Measurements from ENCODE around the gene SEC23IP.
"Not testable (repeated sequence)": the region's sequence is repeated elsewhere in the genome, so short reads cannot be mapped to it uniquely, and the experiment has no call there.

SEC23IP gene

GRCh38 chr10:119889201-119889600 is 3.3 kb upstream of the SEC23IP start:
- not testable (repeated sequence) for H3K4me3 ChIP-seq (replicated peaks; ENCODE audit: low read depth, low read length); DNase-seq (ENCODE audit: extremely low read depth, low read depth)

- H3K4me3 ChIP-seq (replicated peaks; ENCODE audit: low read depth, low read length); DNase-seq (ENCODE audit: extremely low read depth, low read depth): not testable (repeated sequence)
These were observed 2.2 kb upstream of the SEC23IP start for GRCh38 chr10:119890307-119890706.

GRCh38 chr10:119891849-119892187 is 712 bp upstream of the SEC23IP start:
- not testable (repeated sequence) for DNase-seq (ENCODE audit: extremely low read depth, low read depth)
- H3K4me3 ChIP-seq (replicated peaks; ENCODE audit: low read depth, low read length): peak overlapping the region; percentile 100

GRCh38 chr10:119893074-119893473 is 544 bp downstream of the SEC23IP start:
- TF ChIP-seq CTCF (IDR thresholded peaks at IDR 0.05; ENCODE audit: low read depth, low read length, missing control alignments): no peak
- no peak for DNase-seq (ENCODE audit: extremely low read depth, low read depth)
- peak overlapping the region; percentile 100 for H3K4me3 ChIP-seq (replicated peaks; ENCODE audit: low read depth, low read length)

- H3K4me3 ChIP-seq (replicated peaks; ENCODE audit: low read depth, low read length): peak overlapping the region; percentile 100
- no peak for DNase-seq (ENCODE audit: extremely low read depth, low read depth)
- TF ChIP-seq CTCF (IDR thresholded peaks at IDR 0.05; ENCODE audit: low read depth, low read length, missing control alignments): no peak
These were observed 1.4 kb downstream of the SEC23IP start for GRCh38 chr10:119893845-119894427.

- no peak for DNase-seq (ENCODE audit: extremely low read depth, low read depth)
- TF ChIP-seq CTCF (IDR thresholded peaks at IDR 0.05; ENCODE audit: low read depth, low read length, missing control alignments): no peak
- no peak overlapping the region for H3K4me3 ChIP-seq (replicated peaks; ENCODE audit: low read depth, low read length)
These were observed 3.6 kb downstream of the SEC23IP start for GRCh38 chr10:119896061-119896655.

- TF ChIP-seq CTCF (IDR thresholded peaks at IDR 0.05; ENCODE audit: low read depth, low read length, missing control alignments): no peak
- no peak overlapping the region for H3K4me3 ChIP-seq (replicated peaks; ENCODE audit: low read depth, low read length)
- DNase-seq (ENCODE audit: extremely low read depth, low read depth): no peak
These were observed 4.6 kb downstream of the SEC23IP start for GRCh38 chr10:119896937-119897770.

GRCh38 chr10:119898577-119898976 is 6.0 kb downstream of the SEC23IP start:
- no peak for TF ChIP-seq CTCF (IDR thresholded peaks at IDR 0.05; ENCODE audit: low read depth, low read length, missing control alignments)
- no peak for DNase-seq (ENCODE audit: extremely low read depth, low read depth)
- H3K4me3 ChIP-seq (replicated peaks; ENCODE audit: low read depth, low read length): no peak overlapping the region

Measured in HFF-Myc (cell line).